HEK293 (cell line): ENCODE data around the gene GIMAP5.

Source experiments
- ZNF274 ChIP-seq, 2 experiments: fragments of 200-500 bp in 1 of 2; fragments of 450-650 bp in 1 of 2; sonication (Bioruptor generic) in 1 of 2; formaldehyde crosslinking in 1 of 2; IDR thresholded peaks; 2 replicates each; pipeline versions ENCODE4 v1.5.1 to v1.6.1; 2014 to 2016; ENCODE audit warnings: borderline replicate concordance in 1 of 2, inconsistent platforms in 1 of 2, low read length in 1 of 2, missing biosample characterization in 1 of 2, missing genetic modification characterization in 1 of 2
- TF ChIP-seq, protein P1 (sequence below): IDR thresholded peaks from 2 replicates; pipeline ENCODE4 v1.6.1; 2011; ENCODE audit warnings: mild to moderate bottlenecking, low read depth, low read length, borderline replicate concordance
- TF ChIP-seq, protein P2 (sequence below): fragments of 450-650 bp; formaldehyde crosslinking; IDR thresholded peaks from 2 replicates; pipeline ENCODE4 v1.5.1; 2016; ENCODE audit warnings: missing biosample characterization, missing genetic modification characterization

DNA sequence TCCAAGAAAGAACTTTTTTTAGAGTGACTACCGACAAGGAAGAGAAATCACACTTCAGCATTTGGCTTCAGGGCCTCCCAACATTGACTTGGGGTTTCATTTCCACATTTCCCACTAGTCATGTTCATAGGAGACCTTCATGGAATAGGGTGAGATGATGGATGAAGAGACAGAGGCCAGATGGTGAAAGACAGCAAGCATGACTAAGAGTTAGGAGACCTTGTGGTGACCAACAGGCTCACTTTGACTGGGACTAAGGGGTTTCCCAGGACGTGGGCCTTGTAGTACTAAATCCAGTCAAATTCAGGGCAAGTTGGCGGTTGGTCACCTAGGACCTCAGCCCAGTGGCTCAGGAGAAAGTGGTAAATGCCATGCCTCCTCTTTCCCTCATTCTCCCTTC is 3.0 kb upstream of the GIMAP5 start:
- TF ChIP-seq, protein P1, sequence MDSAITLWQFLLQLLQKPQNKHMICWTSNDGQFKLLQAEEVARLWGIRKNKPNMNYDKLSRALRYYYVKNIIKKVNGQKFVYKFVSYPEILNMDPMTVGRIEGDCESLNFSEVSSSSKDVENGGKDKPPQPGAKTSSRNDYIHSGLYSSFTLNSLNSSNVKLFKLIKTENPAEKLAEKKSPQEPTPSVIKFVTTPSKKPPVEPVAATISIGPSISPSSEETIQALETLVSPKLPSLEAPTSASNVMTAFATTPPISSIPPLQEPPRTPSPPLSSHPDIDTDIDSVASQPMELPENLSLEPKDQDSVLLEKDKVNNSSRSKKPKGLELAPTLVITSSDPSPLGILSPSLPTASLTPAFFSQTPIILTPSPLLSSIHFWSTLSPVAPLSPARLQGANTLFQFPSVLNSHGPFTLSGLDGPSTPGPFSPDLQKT: no peak
- TF ChIP-seq, protein P2, sequence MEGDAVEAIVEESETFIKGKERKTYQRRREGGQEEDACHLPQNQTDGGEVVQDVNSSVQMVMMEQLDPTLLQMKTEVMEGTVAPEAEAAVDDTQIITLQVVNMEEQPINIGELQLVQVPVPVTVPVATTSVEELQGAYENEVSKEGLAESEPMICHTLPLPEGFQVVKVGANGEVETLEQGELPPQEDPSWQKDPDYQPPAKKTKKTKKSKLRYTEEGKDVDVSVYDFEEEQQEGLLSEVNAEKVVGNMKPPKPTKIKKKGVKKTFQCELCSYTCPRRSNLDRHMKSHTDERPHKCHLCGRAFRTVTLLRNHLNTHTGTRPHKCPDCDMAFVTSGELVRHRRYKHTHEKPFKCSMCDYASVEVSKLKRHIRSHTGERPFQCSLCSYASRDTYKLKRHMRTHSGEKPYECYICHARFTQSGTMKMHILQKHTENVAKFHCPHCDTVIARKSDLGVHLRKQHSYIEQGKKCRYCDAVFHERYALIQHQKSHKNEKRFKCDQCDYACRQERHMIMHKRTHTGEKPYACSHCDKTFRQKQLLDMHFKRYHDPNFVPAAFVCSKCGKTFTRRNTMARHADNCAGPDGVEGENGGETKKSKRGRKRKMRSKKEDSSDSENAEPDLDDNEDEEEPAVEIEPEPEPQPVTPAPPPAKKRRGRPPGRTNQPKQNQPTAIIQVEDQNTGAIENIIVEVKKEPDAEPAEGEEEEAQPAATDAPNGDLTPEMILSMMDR (tag by site-specific recombination): no peak
- TF ChIP-seq ZNF274 (IDR thresholded peaks at IDR 0.05; ENCODE audit: low read length) (no peak), ZNF274 (tag by site-specific recombination; IDR thresholded peaks at IDR 0.05; ENCODE audit: borderline replicate concordance) (no peak)
